ENCODE measurements around the gene KCTD8. TPM values are rescaled to one million over a fixed set of nuclear protein-coding genes. Genes with fewer than 3 reads are reported as not detected.

The KCTD8 gene
- total RNA-seq, 1 experiment from 2014 or later: not detected

DNA sequence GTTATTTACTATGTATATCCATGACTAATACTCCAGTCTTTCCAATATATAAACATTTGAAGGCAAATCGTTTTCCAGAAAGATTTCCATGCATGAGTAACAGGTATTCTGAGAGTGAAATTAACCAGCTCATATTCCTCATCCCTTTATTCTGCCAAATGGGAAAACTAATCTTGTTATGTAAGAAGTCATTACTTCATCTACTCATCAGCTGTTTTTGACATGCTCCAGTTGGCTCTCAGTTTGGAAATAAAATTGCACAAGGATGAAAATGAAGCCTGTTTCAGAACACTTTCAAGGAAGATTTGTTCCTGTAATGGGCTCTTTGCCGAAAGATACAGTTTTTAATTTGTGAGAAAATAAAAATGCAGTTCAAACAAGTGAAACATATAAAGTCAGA lies 121.9 kb downstream of the KCTD8 start:
- Histone ChIP-seq H3K36me3 (ENCODE audit: control insufficient read depth, insufficient read depth, low read length) (no peaks in the 10 kb centered on the region), H3K4me3 (ENCODE audit: low read depth in 2 of 2, low read length in 2 of 2) (no peak overlapping the region), H3K4me1 (ENCODE audit: control insufficient read depth, insufficient read depth, low read length) (no peaks in the 10 kb centered on the region), H3K27me3 (ENCODE audit: control insufficient read depth, insufficient read depth, low read length) (no peaks in the 10 kb centered on the region), H3K27ac (ENCODE audit: low read length) (no peak overlapping the region), H3K9me3 (ENCODE audit: control insufficient read depth, insufficient read depth, low read depth, low read length) (no peaks in the 10 kb centered on the region)
- no peak for ATAC-seq
- intact Hi-C loops (cut with micrococcal nuclease; ENCODE audit: unreplicated experiment): no loop called here
- no TSS peak for BruUV-seq (replicated peaks)
- POLR2A ChIA-PET: no interaction called here
- CTCF ChIA-PET: no interaction called here
- in situ Hi-C loops (cut with HindIII; ENCODE audit: low pct_unique_long_range_greater_than_20kb, low sequenced_read_pairs): no loop called here
- TF ChIP-seq, protein P1, sequence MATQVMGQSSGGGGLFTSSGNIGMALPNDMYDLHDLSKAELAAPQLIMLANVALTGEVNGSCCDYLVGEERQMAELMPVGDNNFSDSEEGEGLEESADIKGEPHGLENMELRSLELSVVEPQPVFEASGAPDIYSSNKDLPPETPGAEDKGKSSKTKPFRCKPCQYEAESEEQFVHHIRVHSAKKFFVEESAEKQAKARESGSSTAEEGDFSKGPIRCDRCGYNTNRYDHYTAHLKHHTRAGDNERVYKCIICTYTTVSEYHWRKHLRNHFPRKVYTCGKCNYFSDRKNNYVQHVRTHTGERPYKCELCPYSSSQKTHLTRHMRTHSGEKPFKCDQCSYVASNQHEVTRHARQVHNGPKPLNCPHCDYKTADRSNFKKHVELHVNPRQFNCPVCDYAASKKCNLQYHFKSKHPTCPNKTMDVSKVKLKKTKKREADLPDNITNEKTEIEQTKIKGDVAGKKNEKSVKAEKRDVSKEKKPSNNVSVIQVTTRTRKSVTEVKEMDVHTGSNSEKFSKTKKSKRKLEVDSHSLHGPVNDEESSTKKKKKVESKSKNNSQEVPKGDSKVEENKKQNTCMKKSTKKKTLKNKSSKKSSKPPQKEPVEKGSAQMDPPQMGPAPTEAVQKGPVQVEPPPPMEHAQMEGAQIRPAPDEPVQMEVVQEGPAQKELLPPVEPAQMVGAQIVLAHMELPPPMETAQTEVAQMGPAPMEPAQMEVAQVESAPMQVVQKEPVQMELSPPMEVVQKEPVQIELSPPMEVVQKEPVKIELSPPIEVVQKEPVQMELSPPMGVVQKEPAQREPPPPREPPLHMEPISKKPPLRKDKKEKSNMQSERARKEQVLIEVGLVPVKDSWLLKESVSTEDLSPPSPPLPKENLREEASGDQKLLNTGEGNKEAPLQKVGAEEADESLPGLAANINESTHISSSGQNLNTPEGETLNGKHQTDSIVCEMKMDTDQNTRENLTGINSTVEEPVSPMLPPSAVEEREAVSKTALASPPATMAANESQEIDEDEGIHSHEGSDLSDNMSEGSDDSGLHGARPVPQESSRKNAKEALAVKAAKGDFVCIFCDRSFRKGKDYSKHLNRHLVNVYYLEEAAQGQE (IDR thresholded peaks at IDR 0.05; ENCODE audit: insufficient read depth in 1 of 2, low read depth in 2 of 2, low read length in 1 of 2): no peak
- no peak for TF ChIP-seq POLR2AphosphoS5 (IDR thresholded peaks at IDR 0.05; ENCODE audit: low read depth, low read length)
- TF ChIP-seq, protein P2, sequence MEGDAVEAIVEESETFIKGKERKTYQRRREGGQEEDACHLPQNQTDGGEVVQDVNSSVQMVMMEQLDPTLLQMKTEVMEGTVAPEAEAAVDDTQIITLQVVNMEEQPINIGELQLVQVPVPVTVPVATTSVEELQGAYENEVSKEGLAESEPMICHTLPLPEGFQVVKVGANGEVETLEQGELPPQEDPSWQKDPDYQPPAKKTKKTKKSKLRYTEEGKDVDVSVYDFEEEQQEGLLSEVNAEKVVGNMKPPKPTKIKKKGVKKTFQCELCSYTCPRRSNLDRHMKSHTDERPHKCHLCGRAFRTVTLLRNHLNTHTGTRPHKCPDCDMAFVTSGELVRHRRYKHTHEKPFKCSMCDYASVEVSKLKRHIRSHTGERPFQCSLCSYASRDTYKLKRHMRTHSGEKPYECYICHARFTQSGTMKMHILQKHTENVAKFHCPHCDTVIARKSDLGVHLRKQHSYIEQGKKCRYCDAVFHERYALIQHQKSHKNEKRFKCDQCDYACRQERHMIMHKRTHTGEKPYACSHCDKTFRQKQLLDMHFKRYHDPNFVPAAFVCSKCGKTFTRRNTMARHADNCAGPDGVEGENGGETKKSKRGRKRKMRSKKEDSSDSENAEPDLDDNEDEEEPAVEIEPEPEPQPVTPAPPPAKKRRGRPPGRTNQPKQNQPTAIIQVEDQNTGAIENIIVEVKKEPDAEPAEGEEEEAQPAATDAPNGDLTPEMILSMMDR (IDR thresholded peaks at IDR 0.05): no peak
- no peak for DNase-seq (ENCODE audit: low read depth, low spot score)

DNA sequence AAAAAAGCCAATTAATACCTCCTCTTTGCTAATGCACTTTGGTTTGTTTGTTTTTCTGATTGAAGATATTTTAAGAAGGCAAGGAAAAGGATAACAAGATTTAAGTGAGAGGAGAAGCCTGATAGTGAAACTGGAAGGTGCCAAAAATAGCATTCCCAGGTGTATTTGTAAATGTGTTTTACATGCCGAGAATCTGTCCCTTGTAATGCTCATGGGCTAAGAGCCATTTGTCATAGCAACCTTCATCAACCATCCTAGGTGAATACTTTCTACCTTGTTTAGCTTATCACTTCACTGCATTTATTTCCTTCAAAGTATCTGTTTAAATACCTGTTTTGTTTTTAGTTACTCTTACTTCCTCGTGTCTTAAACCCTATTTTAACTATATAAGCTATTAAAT lies 127.8 kb downstream of the KCTD8 start:
- no peak overlapping the region for H3K27ac ChIP-seq (ENCODE audit: low read length)
- H3K4me3 ChIP-seq (ENCODE audit: low read depth in 2 of 2, low read length in 2 of 2): no peak overlapping the region
- no peak for DNase-seq (ENCODE audit: low read depth, low spot score)
- H3K36me3 ChIP-seq (ENCODE audit: control insufficient read depth, insufficient read depth, low read length): no peaks in the 10 kb centered on the region
- no peak for ATAC-seq
- H3K27me3 ChIP-seq (ENCODE audit: control insufficient read depth, insufficient read depth, low read length): no peaks in the 10 kb centered on the region
- ChIA-PET POLR2A (no interaction called here), CTCF (interaction anchor here (0.6 kb wide), 2 partner anchors 15 to 50 kb away, joined by 3 read pairs; no protein-coding TSS in a partner anchor)
- intact Hi-C loops (cut with micrococcal nuclease; ENCODE audit: unreplicated experiment) (no loop called here), in situ Hi-C loops (cut with HindIII; ENCODE audit: low pct_unique_long_range_greater_than_20kb, low sequenced_read_pairs) (no loop called here)
- no TSS peak for BruUV-seq (replicated peaks)
- H3K4me1 ChIP-seq (ENCODE audit: control insufficient read depth, insufficient read depth, low read length): no peaks in the 10 kb centered on the region
- H3K9me3 ChIP-seq (ENCODE audit: control insufficient read depth, insufficient read depth, low read depth, low read length): no peaks in the 10 kb centered on the region
- TF ChIP-seq, protein P2 (IDR thresholded peaks at IDR 0.05): no peak
- TF ChIP-seq POLR2AphosphoS5 (IDR thresholded peaks at IDR 0.05; ENCODE audit: low read depth, low read length) (no peak), SIN3A (IDR thresholded peaks at IDR 0.05; ENCODE audit: borderline replicate concordance, insufficient read depth, low read depth, low read length) (no peak), TCF7L2 (IDR thresholded peaks at IDR 0.05; ENCODE audit: low read depth, low read length) (no peak)
- TF ChIP-seq, protein P1 (IDR thresholded peaks at IDR 0.05; ENCODE audit: insufficient read depth in 1 of 2, low read depth in 2 of 2, low read length in 1 of 2): no peak
